ENCODE data around the gene ZCCHC14. TPM values are rescaled to one million over a fixed set of nuclear protein-coding genes. Genes with fewer than 3 reads are reported as not detected.

ZCCHC14 gene
- total and polyA plus RNA-seq, 5 donors, result 11.1 to 29.4 (median 22.8) TPM

DNA sequence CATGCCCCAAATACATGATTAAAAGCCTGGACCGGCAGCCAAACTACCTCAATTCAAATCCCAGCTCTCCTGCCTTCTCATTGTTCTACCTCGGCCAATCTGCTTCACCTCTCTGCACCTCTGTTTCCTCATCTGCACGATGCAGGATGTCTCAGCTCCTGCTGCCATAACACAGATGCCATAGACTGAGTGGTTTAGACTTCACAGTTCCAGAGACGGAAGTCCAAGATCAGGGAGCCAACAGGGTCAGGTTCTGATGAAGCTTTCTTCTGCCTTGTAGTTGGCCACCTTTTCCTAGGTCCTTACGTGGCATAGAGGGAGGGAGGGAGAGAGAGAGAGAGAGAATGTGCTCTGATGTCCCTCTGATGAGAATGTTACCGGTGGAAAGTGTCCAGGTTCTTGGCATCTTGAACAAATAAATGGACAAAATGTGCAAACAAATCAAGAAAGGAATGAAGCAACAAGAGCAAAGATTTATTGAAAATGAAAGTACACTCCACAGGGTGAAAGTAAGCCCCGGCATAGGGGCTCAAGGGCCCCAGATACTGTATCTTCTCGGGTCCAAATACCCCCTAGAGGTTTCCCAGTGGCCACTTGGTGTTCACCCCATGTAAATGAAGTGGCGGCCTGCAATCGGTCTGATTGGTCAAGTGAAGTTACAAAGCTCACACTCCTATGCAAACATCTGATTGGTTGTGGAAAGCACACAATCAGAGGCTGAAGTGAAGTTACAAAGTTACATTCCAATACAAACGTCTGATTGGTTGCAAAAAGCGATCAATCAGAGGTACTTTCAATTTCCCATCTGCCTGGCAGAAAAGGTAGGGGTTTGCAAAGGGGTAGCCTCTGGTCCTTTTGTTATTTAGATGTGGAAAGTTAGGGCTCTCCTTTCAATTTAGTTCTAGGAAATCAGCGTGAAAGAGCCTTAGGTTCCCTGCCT lies 43.3 kb upstream of the ZCCHC14 start:
- H3K4me1 ChIP-seq (ENCODE audit: control insufficient read depth, insufficient read depth, low read length), result no peaks in the 10 kb centered on the region

GRCh38 chr16:87535457-87535854 lies 42.6 kb upstream of the ZCCHC14 start:
- H3K4me3 ChIP-seq (ENCODE audit: low read length), result no peak overlapping the region
- intact Hi-C loops (cut with DNase I), result loop anchor here in 1 of 4 donors (10.0 kb wide), 1 partner anchor 51 kb away; no protein-coding TSS in a partner anchor
- DNase-seq (no peak), ATAC-seq (no peak)
- no peak overlapping the region for H3K27ac ChIP-seq (ENCODE audit: low read length)
- no peaks in the 10 kb centered on the region for H3K9me3 ChIP-seq (ENCODE audit: control insufficient read depth, low read length)
- H3K27me3 ChIP-seq (ENCODE audit: control insufficient read depth, insufficient read depth), result no peaks in the 10 kb centered on the region
- WGBS, result 53% methylated on average over 3 of the region's 3 CpGs
- H3K4me1 ChIP-seq (ENCODE audit: control insufficient read depth, insufficient read depth, low read length), result no peaks in the 10 kb centered on the region

More for the DNA sequence above, 43.3 kb upstream of the ZCCHC14 start:
- no peak overlapping the region for H3K4me3 ChIP-seq (ENCODE audit: low read length)
- H3K27me3 ChIP-seq (ENCODE audit: control insufficient read depth, insufficient read depth), result no peaks in the 10 kb centered on the region
- intact Hi-C loops (cut with DNase I), result loop anchor here in 1 of 4 donors (10.0 kb wide), 1 partner anchor 51 kb away; no protein-coding TSS in a partner anchor
- 76% methylated on average over 13 of the region's 13 CpGs for WGBS
- H3K9me3 ChIP-seq (ENCODE audit: control insufficient read depth, low read length), result no peaks in the 10 kb centered on the region
- no peak overlapping the region for H3K27ac ChIP-seq (ENCODE audit: low read length)
- ATAC-seq (no peak), DNase-seq (no peak)

- 95% methylated on average over 9 of the region's 9 CpGs for WGBS
- Histone ChIP-seq H3K27me3 (ENCODE audit: control insufficient read depth, insufficient read depth) (no peaks in the 10 kb centered on the region), H3K9me3 (ENCODE audit: control insufficient read depth, low read length) (no peaks in the 10 kb centered on the region), H3K4me1 (ENCODE audit: control insufficient read depth, insufficient read depth, low read length) (no peaks in the 10 kb centered on the region), H3K27ac (ENCODE audit: low read length) (no peak overlapping the region), H3K4me3 (ENCODE audit: low read length) (no peak overlapping the region)
- intact Hi-C loops (cut with DNase I), result loop anchor here in 1 of 4 donors (10.0 kb wide), 1 partner anchor 50 kb away; no protein-coding TSS in a partner anchor
- no peak for DNase-seq
- ATAC-seq, result no peak
Observed at GRCh38 chr16:87534751-87535150, 41.9 kb upstream of the ZCCHC14 start.

DNA sequence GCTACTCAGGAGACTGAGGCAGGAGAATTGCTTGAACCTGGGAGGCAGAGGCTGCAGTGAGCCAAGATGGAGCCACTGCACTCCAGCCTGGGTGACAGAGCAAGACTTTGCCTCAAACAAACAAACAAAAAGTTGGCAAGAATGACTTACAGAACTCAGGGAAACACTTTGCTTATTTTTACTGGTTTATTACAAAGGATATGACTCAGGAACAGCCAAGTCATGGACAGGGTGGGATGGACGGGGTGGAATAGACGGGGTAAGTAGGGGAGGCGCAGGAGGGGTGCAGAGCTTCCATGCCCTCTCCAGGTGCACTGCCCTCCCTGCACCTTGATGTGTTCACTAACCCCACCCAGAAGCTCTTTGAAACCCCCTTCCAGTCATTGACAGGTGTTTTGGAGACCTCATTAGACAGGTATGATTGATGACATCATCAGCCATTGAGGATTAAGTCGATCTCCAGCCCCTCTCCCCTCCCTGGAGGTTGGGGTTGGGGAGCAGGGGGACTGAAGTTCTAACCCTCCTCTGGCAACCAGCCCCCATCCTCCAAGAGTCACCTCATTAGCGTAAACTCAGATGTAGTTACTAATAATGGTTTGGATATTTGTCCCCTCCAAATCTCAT lies 41.3 kb upstream of the ZCCHC14 start:
- Histone ChIP-seq H3K9me3 (ENCODE audit: control insufficient read depth, low read length) (peaks cover 1% of the 10 kb centered on the region), H3K27ac (ENCODE audit: low read length) (no peak overlapping the region), H3K27me3 (ENCODE audit: control insufficient read depth, insufficient read depth) (no peaks in the 10 kb centered on the region), H3K4me1 (ENCODE audit: control insufficient read depth, insufficient read depth, low read length) (no peaks in the 10 kb centered on the region), H3K4me3 (ENCODE audit: low read length) (no peak overlapping the region)
- no peak for DNase-seq
- intact Hi-C loops (cut with DNase I), result loop anchor here in 1 of 4 donors (10.0 kb wide), 1 partner anchor 49 kb away; no protein-coding TSS in a partner anchor
- ATAC-seq, result no peak
- 76% methylated on average over 5 of the region's 5 CpGs for WGBS

- H3K4me3 ChIP-seq (ENCODE audit: low read length), result no peak overlapping the region
- ATAC-seq (no peak), DNase-seq (no peak)
- H3K9me3 ChIP-seq (ENCODE audit: control insufficient read depth, low read length), result peaks cover 1% of the 10 kb centered on the region
- no peak overlapping the region for H3K27ac ChIP-seq (ENCODE audit: low read length)
- 41% methylated on average over 1 of the region's 1 CpG for WGBS
- H3K4me1 ChIP-seq (ENCODE audit: control insufficient read depth, insufficient read depth, low read length), result no peaks in the 10 kb centered on the region
- intact Hi-C loops (cut with DNase I), result loop anchor here in 1 of 4 donors (10.0 kb wide), 1 partner anchor 48 kb away; no protein-coding TSS in a partner anchor
- H3K27me3 ChIP-seq (ENCODE audit: control insufficient read depth, insufficient read depth), result no peaks in the 10 kb centered on the region
Observed at GRCh38 chr16:87533061-87533460, 40.2 kb upstream of the ZCCHC14 start.

- no peak overlapping the region for H3K27ac ChIP-seq (ENCODE audit: low read length)
Observed at GRCh38 chr16:87531418-87531817, 38.6 kb upstream of the ZCCHC14 start.

GRCh38 chr16:87528690-87529579 lies 36.1 kb upstream of the ZCCHC14 start:
- ATAC-seq (no peak), DNase-seq (no peak)
- Histone ChIP-seq H3K27me3 (ENCODE audit: control insufficient read depth, insufficient read depth) (no peaks in the 10 kb centered on the region), H3K9me3 (ENCODE audit: control insufficient read depth, low read length) (peaks cover 1% of the 10 kb centered on the region), H3K27ac (ENCODE audit: low read length) (no peak overlapping the region), H3K4me3 (ENCODE audit: low read length) (no peak overlapping the region), H3K4me1 (ENCODE audit: control insufficient read depth, insufficient read depth, low read length) (no peaks in the 10 kb centered on the region)
- intact Hi-C loops (cut with DNase I), result no loop called here
- 80% methylated on average over 10 of the region's 10 CpGs for WGBS

More at GRCh38 chr16:87531418-87531817, 38.6 kb upstream of the ZCCHC14 start:
- intact Hi-C loops (cut with DNase I), result loop anchor here in 1 of 4 donors (10.0 kb wide), 1 partner anchor 47 kb away; no protein-coding TSS in a partner anchor
- Histone ChIP-seq H3K9me3 (ENCODE audit: control insufficient read depth, low read length) (peaks cover 1% of the 10 kb centered on the region), H3K27me3 (ENCODE audit: control insufficient read depth, insufficient read depth) (no peaks in the 10 kb centered on the region), H3K4me1 (ENCODE audit: control insufficient read depth, insufficient read depth, low read length) (no peaks in the 10 kb centered on the region), H3K4me3 (ENCODE audit: low read length) (no peak overlapping the region)
- 66% methylated on average over 3 of the region's 3 CpGs for WGBS
- ATAC-seq, result peak; percentile 29 to 65
- DNase-seq, result no peak

GRCh38 chr16:87527055-87527724 lies 34.4 kb upstream of the ZCCHC14 start:
- peaks cover 1% of the 10 kb centered on the region for H3K9me3 ChIP-seq (ENCODE audit: control insufficient read depth, low read length)
- no peaks in the 10 kb centered on the region for H3K4me1 ChIP-seq (ENCODE audit: control insufficient read depth, insufficient read depth, low read length)
- H3K4me3 ChIP-seq (ENCODE audit: low read length), result no peak overlapping the region
- H3K27me3 ChIP-seq (ENCODE audit: control insufficient read depth, insufficient read depth), result no peaks in the 10 kb centered on the region
- no peak for ATAC-seq
- no peak overlapping the region for H3K27ac ChIP-seq (ENCODE audit: low read length)
- intact Hi-C loops (cut with DNase I), result no loop called here
- DNase-seq, result no peak
- 83% methylated on average over 11 of the region's 11 CpGs for WGBS

GRCh38 chr16:87526238-87526947 lies 33.6 kb upstream of the ZCCHC14 start:
- DNase-seq (no peak), ATAC-seq (no peak)
- intact Hi-C loops (cut with DNase I), result no loop called here
- Histone ChIP-seq H3K27ac (ENCODE audit: low read length) (no peak overlapping the region), H3K4me1 (ENCODE audit: control insufficient read depth, insufficient read depth, low read length) (no peaks in the 10 kb centered on the region), H3K9me3 (ENCODE audit: control insufficient read depth, low read length) (peaks cover 1% of the 10 kb centered on the region), H3K4me3 (ENCODE audit: low read length) (no peak overlapping the region), H3K27me3 (ENCODE audit: control insufficient read depth, insufficient read depth) (no peaks in the 10 kb centered on the region)
- 91% methylated on average over 6 of the region's 6 CpGs for WGBS

All from right cardiac atrium (tissue), 5 donors.